T-helper 1 cell treated with Interleukin-12 subunit alpha and Interleukin-12 subunit beta and Interleukin-4 antibody, amounts not matched to agents 30 ng/mL and 1 ng/mL, for 36 hours (primary cell): ENCODE results near the gene RPL31. TPM values are rescaled to one million over a fixed set of nuclear protein-coding genes. Genes with fewer than 3 reads are reported as not detected.

Source experiments
- total RNA-seq: library from RNA; stranded (reverse); gene quantifications from 2 replicates; pipeline ENCODE4 v1.2.3, GENCODE V29; 2022

Gene RPL31
- total RNA-seq, 1 donor from 2014 or later, result 930 TPM

Other genes with a start within 250 kb of the RPL31 start
- 1.5 and 2.4 TPM in 2 replicates for gene NPAS2, start 182.2 kb upstream of the RPL31 start, total RNA-seq
- gene TBC1D8, start 149.1 kb downstream of the RPL31 start, total RNA-seq, result 0.51 and 0.88 TPM in 2 replicates